Omental fat pad (tissue), 4 donors: ENCODE results near the gene SNRPE. TPM values are rescaled to one million over a fixed set of nuclear protein-coding genes. Genes with fewer than 3 reads are reported as not detected.

Experiments used
- ATAC-seq: fragments of 150-250 bp; one replicate; pipeline ENCODE4 v1.9.1; 2016; ENCODE audit warnings: mild to moderate bottlenecking, moderate library complexity; ENCODE audit not compliant: low FRiP score
- DNase-seq: peaks from one replicate; pipeline ENCODE4 v3.0.0-alpha.2; 2019; ENCODE audit warnings: low spot score
- CTCF ChIP-seq, 3 donors: fragments of 450-650 bp; IDR thresholded peaks; one replicate each; pipeline ENCODE4 v1.5.1; 2016 to 2017; ENCODE audit warnings: antibody characterized with exemption in 3 of 3, mild to moderate bottlenecking in 3 of 3, moderate library complexity in 2 of 3
- small RNA-seq: library from RNA; depleted of rRNA; stranded (forward); fragments of <200 nt; gene quantifications from one replicate; pipeline ENCODE3, GENCODE V24; 2016
- total RNA-seq, 4 donors: library from RNA; depleted of rRNA; stranded (reverse); fragments of >200 nt; gene quantifications; one replicate each; pipeline ENCODE4 v1.1.0, GENCODE V29; 2016

Gene SNRPE
- total RNA-seq, 4 donors from 2014 or later = 26.3 to 53.7 (median 42.5) TPM

- no peak for ATAC-seq
- DNase-seq = no peak
- TF ChIP-seq CTCF (IDR thresholded peaks at IDR 0.05) = no peak
Observed at GRCh38 chr1:203914292-203914691, 52.9 kb downstream of the SNRPE start.

- no peak for TF ChIP-seq CTCF (IDR thresholded peaks at IDR 0.05)
- ATAC-seq = no peak
- no peak for DNase-seq
Observed at GRCh38 chr1:203915811-203916210, 54.4 kb downstream of the SNRPE start.

GRCh38 chr1:203916756-203917155 is 55.4 kb downstream of the SNRPE start:
- DNase-seq = no peak
- ATAC-seq = no peak
- TF ChIP-seq CTCF (IDR thresholded peaks at IDR 0.05) = no peak

Small RNAs within 50 kb of the gene (small RNA-seq; reads per million reads assigned to genes)
- gene HSPE1P6 = not detected

Other genes with a start within 250 kb of the SNRPE start
- 100 to 1,000 TPM in 3 of 4 donors, 10 to 100 TPM in 1; 90.4 to 212 (median 146) TPM for gene ATP2B4, start 234.8 kb upstream of the SNRPE start, total RNA-seq
- gene LAX1, start 96.4 kb upstream of the SNRPE start, total RNA-seq = 1 to 10 TPM in 3 of 4 donors, under 1 TPM in 1; 0.19 to 2.4 (median 1.4) TPM
- gene ZBED6, start 66.0 kb upstream of the SNRPE start, total RNA-seq = 10 to 100 TPM; 24.9 to 32.3 (median 27.7) TPM
- 100 to 1,000 TPM in 3 of 4 donors, 10 to 100 TPM in 1; 97.6 to 140 (median 108) TPM for gene ZC3H11A, start 66.0 kb upstream of the SNRPE start, total RNA-seq
- 10 to 100 TPM; 10.8 to 52.0 (median 18.7) TPM for gene SOX13, start 211.5 kb downstream of the SNRPE start, total RNA-seq